Measurements from ENCODE around the gene CRYBG1.

Gene CRYBG1

GRCh38 chr6:106360410-106360988 lies at the start of gene CRYBG1:
Gene CRYBG1 (plus strand): TSS chr6:106360717. CDS start chr6:106360909, 192 bp downstream.
- DNase-seq (ENCODE audit: low spot score) = peak; percentile 50

GRCh38 chr6:106315765-106316374 lies 44.6 kb upstream of the CRYBG1 start:
- peak; percentile 72 for DNase-seq (ENCODE audit: low spot score)

- DNase-seq (ENCODE audit: low spot score) = no peak
These were observed 44.1 kb upstream of the CRYBG1 start for GRCh38 chr6:106316375-106316766.

GRCh38 chr6:106318061-106318460 lies 42.5 kb upstream of the CRYBG1 start:
- no peak for DNase-seq (ENCODE audit: low spot score)

- no peak for DNase-seq (ENCODE audit: low spot score)
These were observed 41.7 kb upstream of the CRYBG1 start for GRCh38 chr6:106318851-106319250.

- DNase-seq (ENCODE audit: low spot score) = no peak
These were observed 38.6 kb upstream of the CRYBG1 start for GRCh38 chr6:106321940-106322339.

GRCh38 chr6:106324726-106325335 lies 35.7 kb upstream of the CRYBG1 start:
- no peak for DNase-seq (ENCODE audit: low spot score)

- peak; percentile 99 for DNase-seq (ENCODE audit: low spot score)
These were observed 35.0 kb upstream of the CRYBG1 start, which contains the start of gene ATG5 for GRCh38 chr6:106325336-106326178. Gene ATG5 (minus strand): TSS chr6:106325760. CDS start chr6:106316208, 9,552 bp downstream.

GRCh38 chr6:106334646-106335448 lies 25.7 kb upstream of the CRYBG1 start:
- peak; percentile 28 for DNase-seq (ENCODE audit: low spot score)

- DNase-seq (ENCODE audit: low spot score) = peak; percentile 89
These were observed 21.0 kb upstream of the CRYBG1 start for GRCh38 chr6:106339334-106340029.

- no peak for DNase-seq (ENCODE audit: low spot score)
These were observed 13.3 kb upstream of the CRYBG1 start for GRCh38 chr6:106347219-106347618.

GRCh38 chr6:106356378-106356777 lies 4.1 kb upstream of the CRYBG1 start:
- DNase-seq (ENCODE audit: low spot score) = no peak

- DNase-seq (ENCODE audit: low spot score) = no peak
These were observed 533 bp upstream of the CRYBG1 start for GRCh38 chr6:106359959-106360409.

- DNase-seq (ENCODE audit: low spot score) = no peak
These were observed 493 bp downstream of the CRYBG1 start for GRCh38 chr6:106360989-106361430.

GRCh38 chr6:106363401-106364138 lies 3.1 kb downstream of the CRYBG1 start:
- DNase-seq (ENCODE audit: low spot score) = no peak

GRCh38 chr6:106369739-106370138 lies 9.2 kb downstream of the CRYBG1 start:
- DNase-seq (ENCODE audit: low spot score) = no peak

- no peak for DNase-seq (ENCODE audit: low spot score)
These were observed 10.1 kb downstream of the CRYBG1 start for GRCh38 chr6:106370639-106371038.

- DNase-seq (ENCODE audit: low spot score) = no peak
These were observed 12.5 kb downstream of the CRYBG1 start for GRCh38 chr6:106372838-106373501.

GRCh38 chr6:106373502-106374239 lies 13.2 kb downstream of the CRYBG1 start:
- no peak for DNase-seq (ENCODE audit: low spot score)

All from COLO829 (cell line).